HepG2 (cell line): Measurements from ENCODE around the gene CCNI2.

Source experiments
- ATF6 ChIP-seq: sonication (generic); formaldehyde crosslinking; conservative IDR thresholded peaks from 2 replicates; pipeline ENCODE4 v1.4.0; 2020; ENCODE audit warnings: missing genetic modification reagents
- CTCF ChIP-seq: sonication (generic); formaldehyde crosslinking; IDR thresholded peaks from 2 replicates; pipeline ENCODE4 v1.5.0; 2020; ENCODE audit warnings: mild to moderate bottlenecking, missing genetic modification reagents, moderate library complexity
- POLR2AphosphoS5 ChIP-seq: IDR thresholded peaks from 2 replicates; pipeline ENCODE4 v1.6.1; 2012; ENCODE audit warnings: low read depth, low read length
- RAD21 ChIP-seq: fragments of 450-650 bp; formaldehyde crosslinking; IDR thresholded peaks from 2 replicates; pipeline ENCODE4 v1.5.0; 2020; ENCODE audit warnings: mild to moderate bottlenecking
- ZFP91 ChIP-seq: sonication (generic); formaldehyde crosslinking; IDR thresholded peaks from 2 replicates; pipeline ENCODE4 v1.9.0; 2022; ENCODE audit warnings: missing genetic modification reagents, mild to moderate bottlenecking, borderline replicate concordance

GRCh38 chr5:132747616-132748440, 602 bp downstream of the CCNI2 start:
- TF ChIP-seq POLR2AphosphoS5: no peak
- no peak for TF ChIP-seq CTCF (CRISPR knock-in tag)
- TF ChIP-seq ZFP91: no peak
- no peak for TF ChIP-seq RAD21
- no peak for TF ChIP-seq ATF6
